HL-60 (cell line): ENCODE results near the gene SNX9.

ENCODE experiments used
- DNase-seq, 2 experiments: peaks; one replicate each; pipeline ENCODE4 v3.0.0-alpha.2; 2010 to 2020; ENCODE audit warnings: low read depth in 1 of 2, low spot score in 1 of 2
- H3K27ac ChIP-seq: fragments of 250-450 bp; sonication (Bioruptor Pico); replicated peaks from 2 replicates; pipeline ENCODE4 v1.5.1; 2020; ENCODE audit warnings: mild to moderate bottlenecking, moderate library complexity
- H3K27me3 ChIP-seq: fragments of 250-450 bp; sonication (Bioruptor Pico); 2 replicates; pipeline ENCODE4 v1.5.1; 2021; ENCODE audit warnings: mild to moderate bottlenecking, moderate library complexity; ENCODE audit not compliant: insufficient read depth, poor library complexity, severe bottlenecking
- H3K4me3 ChIP-seq: replicated peaks from 2 replicates; pipeline ENCODE4 v1.5.1; 2011; ENCODE audit warnings: mild to moderate bottlenecking, control low read depth, low read length; ENCODE audit not compliant: insufficient read depth
- CTCF ChIP-seq: IDR thresholded peaks from one replicate; pipeline ENCODE4 v1.5.1; 2011; ENCODE audit warnings: low read length, control low read depth, inconsistent platforms; ENCODE audit not compliant: insufficient read depth
- GABPA ChIP-seq: IDR thresholded peaks from 2 replicates; pipeline ENCODE4 v1.6.1; 2012; ENCODE audit warnings: low read depth
- POLR2AphosphoS5 ChIP-seq: IDR thresholded peaks from 2 replicates; pipeline ENCODE4 v1.6.1; 2012; ENCODE audit warnings: low read depth
- REST ChIP-seq: IDR thresholded peaks from 2 replicates; pipeline ENCODE4 v1.6.1; 2012; ENCODE audit warnings: low read depth; ENCODE audit not compliant: insufficient replicate concordance
- SPI1 ChIP-seq: IDR thresholded peaks from 2 replicates; pipeline ENCODE4 v1.6.1; 2012; ENCODE audit warnings: low read depth, mild to moderate bottlenecking, borderline replicate concordance

Gene SNX9

GRCh38 chr6:157892363-157892877 is 69.4 kb downstream of the SNX9 start:
- no peak overlapping the region for H3K27ac ChIP-seq
- no peak for DNase-seq
- TF ChIP-seq SPI1 (no peak), GABPA (no peak), REST (no peak), POLR2AphosphoS5 (no peak)
- no peak overlapping the region for H3K4me3 ChIP-seq
- H3K27me3 ChIP-seq, result no peaks in the 10 kb centered on the region

GRCh38 chr6:157893238-157893637 is 70.2 kb downstream of the SNX9 start:
- DNase-seq, result no peak
- Histone ChIP-seq H3K27me3 (no peaks in the 10 kb centered on the region), H3K27ac (no peak overlapping the region), H3K4me3 (no peak overlapping the region)
- TF ChIP-seq SPI1 (no peak), CTCF (no peak)

GRCh38 chr6:157895585-157895984 is 72.5 kb downstream of the SNX9 start:
- TF ChIP-seq POLR2AphosphoS5, result no peak
- no peak for TF ChIP-seq SPI1
- no peak for TF ChIP-seq GABPA
- TF ChIP-seq REST, result no peak
- no peak for TF ChIP-seq CTCF
- H3K4me3 ChIP-seq, result no peak overlapping the region
- DNase-seq, result no peak
- no peaks in the 10 kb centered on the region for H3K27me3 ChIP-seq
- no peak overlapping the region for H3K27ac ChIP-seq

GRCh38 chr6:157896932-157897331 is 73.9 kb downstream of the SNX9 start:
- Histone ChIP-seq H3K4me3 (no peak overlapping the region), H3K27me3 (no peaks in the 10 kb centered on the region), H3K27ac (no peak overlapping the region)
- no peak for DNase-seq
- TF ChIP-seq SPI1, result no peak
- no peak for TF ChIP-seq GABPA
- TF ChIP-seq POLR2AphosphoS5, result no peak
- no peak for TF ChIP-seq CTCF
- TF ChIP-seq REST, result no peak
